HG03175 (cell line): ENCODE measurements around the gene SYTL3.
A peak's percentile ranks its signal among the peaks of the same experiment; 100 is the strongest.
"Not testable (repeated sequence)": the region's sequence is repeated elsewhere in the genome, so short reads cannot be mapped to it uniquely, and the experiment has no call there.

Experiments
- ATAC-seq: cut with Tn5 transposase; IDR thresholded peaks from one replicate; pipeline ENCODE4 v1.9.1; 2021; ENCODE audit warnings: mild to moderate bottlenecking, moderate library complexity; ENCODE audit not compliant: unreplicated experiment

Gene SYTL3

GRCh38 chr6:158638324-158638854 is 11.5 kb upstream of the SYTL3 start:
- no peak for ATAC-seq

- ATAC-seq: no peak
These were observed 10.8 kb upstream of the SYTL3 start for GRCh38 chr6:158639056-158639455.

- ATAC-seq: no peak
These were observed 9.3 kb upstream of the SYTL3 start for GRCh38 chr6:158640519-158640918.

- ATAC-seq: no peak
These were observed 7.7 kb upstream of the SYTL3 start for GRCh38 chr6:158642097-158642601.

GRCh38 chr6:158643836-158644230 is 6.0 kb upstream of the SYTL3 start:
- ATAC-seq: no peak

- peak; percentile 54 for ATAC-seq
These were observed 5.4 kb upstream of the SYTL3 start, which contains the start of gene DYNLT1 for GRCh38 chr6:158644231-158645063. DYNLT1 (minus strand) TSS chr6:158644743; CDS start chr6:158644708, 35 bp downstream.

GRCh38 chr6:158645064-158646022 is 4.5 kb upstream of the SYTL3 start:
- no peak for ATAC-seq

- no peak for ATAC-seq
These were observed 3.6 kb upstream of the SYTL3 start for GRCh38 chr6:158646023-158646910.

- no peak for ATAC-seq
These were observed 2.4 kb upstream of the SYTL3 start for GRCh38 chr6:158647501-158647900.

- ATAC-seq: peak; percentile 35
These were observed 1.1 kb upstream of the SYTL3 start for GRCh38 chr6:158648682-158649131.

GRCh38 chr6:158651981-158652737 is 2.3 kb downstream of the SYTL3 start:
- ATAC-seq: not testable (repeated sequence)

GRCh38 chr6:158653577-158654354 is 3.9 kb downstream of the SYTL3 start:
- ATAC-seq: no peak

- no peak for ATAC-seq
These were observed 4.6 kb downstream of the SYTL3 start for GRCh38 chr6:158654498-158654897.

GRCh38 chr6:158654960-158655489 is 5.2 kb downstream of the SYTL3 start:
- no peak for ATAC-seq

- ATAC-seq: no peak
These were observed 6.0 kb downstream of the SYTL3 start for GRCh38 chr6:158655569-158656450.

- ATAC-seq: not testable (repeated sequence)
These were observed 7.1 kb downstream of the SYTL3 start for GRCh38 chr6:158656986-158657385.

GRCh38 chr6:158660333-158660754 is 10.5 kb downstream of the SYTL3 start:
- peak; percentile 50 for ATAC-seq
